Astrocyte (in vitro differentiated cells and primary cell): Measurements from ENCODE around the gene SLC25A12. TPM values are rescaled to one million over a fixed set of nuclear protein-coding genes. Genes with fewer than 3 reads are reported as not detected.

Experiments used
- DNase-seq: peaks from one replicate; pipeline ENCODE4 v3.0.0-alpha.2; 2010; ENCODE audit warnings: low read depth
- FAIRE-seq: peaks from 2 replicates; lab custom pipeline; 2011; peaks lifted over from hg19 to GRCh38; lab: Jason Lieb, UNC
- H2AFZ ChIP-seq: 2 replicates; pipeline ENCODE4 v1.6.0; 2012; ENCODE audit warnings: low read depth, low read length, inconsistent platforms
- H3K27ac ChIP-seq: 2 replicates; pipeline ENCODE4 v1.5.1; 2011; ENCODE audit warnings: low read depth, low read length, inconsistent platforms
- H3K27me3 ChIP-seq: 2 replicates; pipeline ENCODE4 v1.6.0; 2011; ENCODE audit warnings: low read length, inconsistent platforms; ENCODE audit not compliant: insufficient read depth
- H3K36me3 ChIP-seq: 2 replicates; pipeline ENCODE4 v1.5.1; 2011; ENCODE audit warnings: low read length, inconsistent platforms; ENCODE audit not compliant: insufficient read depth
- H3K4me1 ChIP-seq: 2 replicates; pipeline ENCODE4 v1.5.1; 2011; ENCODE audit warnings: low read length, inconsistent platforms; ENCODE audit not compliant: insufficient read depth
- H3K4me2 ChIP-seq: 2 replicates; pipeline ENCODE4 v1.6.0; 2012; ENCODE audit warnings: low read length, inconsistent platforms
- H3K4me3 ChIP-seq: 2 replicates; pipeline ENCODE4 v1.5.1; 2011; ENCODE audit warnings: low read depth, mild to moderate bottlenecking, low read length, inconsistent platforms; ENCODE audit not compliant: insufficient read depth
- H3K79me2 ChIP-seq: 2 replicates; pipeline ENCODE4 v1.6.0; 2012; ENCODE audit warnings: mild to moderate bottlenecking, low read length, inconsistent platforms; ENCODE audit not compliant: insufficient read depth
- H3K9ac ChIP-seq: 2 replicates; pipeline ENCODE4 v1.6.0; 2012; ENCODE audit warnings: mild to moderate bottlenecking, low read length, inconsistent platforms
- H3K9me3 ChIP-seq: 2 replicates; pipeline ENCODE4 v1.5.1; 2012; ENCODE audit warnings: low read depth, mild to moderate bottlenecking, low read length, inconsistent platforms; ENCODE audit not compliant: insufficient read depth
- H4K20me1 ChIP-seq: 2 replicates; pipeline ENCODE4 v1.6.0; 2012; ENCODE audit warnings: low read length, inconsistent platforms; ENCODE audit not compliant: insufficient read depth
- H3K27ac Mint-ChIP-seq: one replicate; pipeline ENCODE4 v1.8.0; 2021; ENCODE audit warnings: mild to moderate bottlenecking, mixed read lengths; ENCODE audit not compliant: unreplicated experiment
- H3K27me3 Mint-ChIP-seq: one replicate; pipeline ENCODE4 v1.8.0; 2021; ENCODE audit warnings: low read depth, mixed read lengths; ENCODE audit not compliant: unreplicated experiment
- H3K36me3 Mint-ChIP-seq: one replicate; pipeline ENCODE4 v1.8.0; 2021; ENCODE audit warnings: low read depth, mixed read lengths; ENCODE audit not compliant: unreplicated experiment
- H3K4me1 Mint-ChIP-seq: one replicate; pipeline ENCODE4 v1.8.0; 2021; ENCODE audit warnings: low read depth, mixed read lengths; ENCODE audit not compliant: unreplicated experiment
- H3K4me3 Mint-ChIP-seq: one replicate; pipeline ENCODE4 v1.8.0; 2021; ENCODE audit warnings: mild to moderate bottlenecking, moderate library complexity, mixed read lengths; ENCODE audit not compliant: unreplicated experiment
- H3K9me3 Mint-ChIP-seq: one replicate; pipeline ENCODE4 v1.8.0; 2021; ENCODE audit warnings: mild to moderate bottlenecking, mixed read lengths; ENCODE audit not compliant: unreplicated experiment
- CTCF ChIP-seq: IDR thresholded peaks from 2 replicates; pipeline ENCODE4 v1.5.1; 2011; ENCODE audit warnings: low read depth, mild to moderate bottlenecking, inconsistent platforms, low read length, moderate library complexity; ENCODE audit not compliant: insufficient read depth
- EZH2 ChIP-seq: IDR thresholded peaks from 2 replicates; pipeline ENCODE4 v1.6.1; 2012; ENCODE audit warnings: mild to moderate bottlenecking, low read length, inconsistent platforms; ENCODE audit not compliant: insufficient read depth
- total RNA-seq: library from RNA; stranded (reverse); gene quantifications from 2 replicates; pipeline ENCODE4 v1.2.1, GENCODE V29; 2021

Gene SLC25A12
- total RNA-seq, 1 donor from 2014 or later = 18.1 TPM

- TF ChIP-seq EZH2 (no peak), CTCF (no peak)
- H3K36me3 Mint-ChIP-seq = peaks cover 6% of the 10 kb centered on the region
- H3K27ac Mint-ChIP-seq = no peak overlapping the region
- H3K9me3 Mint-ChIP-seq = no peaks in the 10 kb centered on the region
- no peaks in the 10 kb centered on the region for H3K27me3 Mint-ChIP-seq
- peaks cover 20% of the 10 kb centered on the region for H3K4me1 Mint-ChIP-seq
- no peak overlapping the region for H2AFZ ChIP-seq
- H4K20me1 ChIP-seq = no peaks in the 10 kb centered on the region
- FAIRE-seq (no peak), DNase-seq (no peak)
- H3K4me3 ChIP-seq = no peak overlapping the region
- H3K27ac ChIP-seq = no peak overlapping the region
- no peak overlapping the region for H3K4me3 Mint-ChIP-seq
- peaks cover 4% of the 10 kb centered on the region for H3K4me1 ChIP-seq
- H3K9me3 ChIP-seq = no peaks in the 10 kb centered on the region
- no peak overlapping the region for H3K4me2 ChIP-seq
- H3K27me3 ChIP-seq = no peaks in the 10 kb centered on the region
- no peaks in the 10 kb centered on the region for H3K36me3 ChIP-seq
- no peaks in the 10 kb centered on the region for H3K79me2 ChIP-seq
- H3K9ac ChIP-seq = no peak overlapping the region
Observed at GRCh38 chr2:171803757-171804156, 90.3 kb downstream of the SLC25A12 start.

- no peak overlapping the region for H3K27ac Mint-ChIP-seq
- no peaks in the 10 kb centered on the region for H3K79me2 ChIP-seq
- no peak overlapping the region for H3K9ac ChIP-seq
- no peaks in the 10 kb centered on the region for H3K27me3 ChIP-seq
- no peak overlapping the region for H2AFZ ChIP-seq
- H3K4me3 ChIP-seq = no peak overlapping the region
- H3K27ac ChIP-seq = no peak overlapping the region
- no peak overlapping the region for H3K4me3 Mint-ChIP-seq
- H3K27me3 Mint-ChIP-seq = no peaks in the 10 kb centered on the region
- H3K9me3 ChIP-seq = no peaks in the 10 kb centered on the region
- no peaks in the 10 kb centered on the region for H4K20me1 ChIP-seq
- peaks cover 13% of the 10 kb centered on the region for H3K4me1 ChIP-seq
- peaks cover 6% of the 10 kb centered on the region for H3K36me3 Mint-ChIP-seq
- DNase-seq = no peak
- H3K36me3 ChIP-seq = no peaks in the 10 kb centered on the region
- no peak overlapping the region for H3K4me2 ChIP-seq
- peak; percentile 89 for FAIRE-seq
- TF ChIP-seq CTCF = no peak
- no peak for TF ChIP-seq EZH2
- no peaks in the 10 kb centered on the region for H3K9me3 Mint-ChIP-seq
- H3K4me1 Mint-ChIP-seq = peaks cover 24% of the 10 kb centered on the region
Observed at GRCh38 chr2:171800639-171801038, 93.4 kb downstream of the SLC25A12 start.

- FAIRE-seq (peak; percentile 93), DNase-seq (peak; percentile 68)
- H3K27ac ChIP-seq = peak overlapping the region; percentile 72
- H3K4me3 Mint-ChIP-seq = peak overlapping the region; percentile 46
- peak overlapping the region; percentile 71 for H3K4me2 ChIP-seq
- peaks cover 3% of the 10 kb centered on the region for H3K36me3 Mint-ChIP-seq
- H3K4me1 Mint-ChIP-seq = peaks cover 27% of the 10 kb centered on the region
- H3K9ac ChIP-seq = peak overlapping the region; percentile 57
- H3K36me3 ChIP-seq = no peaks in the 10 kb centered on the region
- no peaks in the 10 kb centered on the region for H4K20me1 ChIP-seq
- peak overlapping the region; percentile 93 for H3K27ac Mint-ChIP-seq
- no peak overlapping the region for H3K4me3 ChIP-seq
- no peaks in the 10 kb centered on the region for H3K9me3 Mint-ChIP-seq
- peaks cover 13% of the 10 kb centered on the region for H3K4me1 ChIP-seq
- H3K9me3 ChIP-seq = no peaks in the 10 kb centered on the region
- H2AFZ ChIP-seq = peak overlapping the region; percentile 15
- TF ChIP-seq CTCF (no peak), EZH2 (no peak)
- no peaks in the 10 kb centered on the region for H3K27me3 ChIP-seq
- H3K27me3 Mint-ChIP-seq = no peaks in the 10 kb centered on the region
- H3K79me2 ChIP-seq = no peaks in the 10 kb centered on the region
Observed at GRCh38 chr2:171798156-171798820, 95.8 kb downstream of the SLC25A12 start.
